ENCODE results near the gene ALK.

DNA sequence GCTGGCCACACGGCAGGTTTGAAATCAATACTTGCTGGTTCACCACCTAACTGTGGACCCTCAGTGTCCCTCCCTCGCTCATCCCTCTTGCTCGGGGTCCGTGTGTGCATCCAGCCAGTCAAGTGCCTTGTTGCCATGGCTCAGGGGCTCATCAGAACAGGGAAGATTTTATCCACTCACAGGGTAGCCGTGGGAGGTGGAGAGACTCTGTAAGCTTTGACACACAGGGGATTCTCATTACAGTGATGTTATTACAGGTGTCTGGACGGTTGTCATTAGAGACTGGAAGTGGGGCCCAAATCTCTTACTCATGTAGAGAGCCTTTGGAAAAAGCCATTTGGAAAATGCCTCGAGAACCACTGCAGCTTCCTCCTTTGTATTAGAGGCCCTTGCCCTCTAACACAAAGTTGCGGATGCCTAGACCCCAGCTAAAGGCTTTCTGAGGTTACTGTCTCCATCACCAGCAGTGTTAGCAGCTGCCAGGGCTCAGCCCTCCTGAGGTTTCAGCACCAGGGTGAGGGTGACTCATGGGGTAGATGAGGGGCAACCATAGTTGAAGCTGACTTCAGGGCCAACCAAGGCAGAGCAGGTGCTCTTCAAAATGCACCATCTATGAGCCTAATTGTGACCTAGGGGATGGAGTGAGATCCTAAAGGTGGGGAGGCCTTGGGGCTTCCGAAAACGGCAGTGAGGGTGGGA lies 610.6 kb downstream of the ALK start:
- TF ChIP-seq, protein P1, sequence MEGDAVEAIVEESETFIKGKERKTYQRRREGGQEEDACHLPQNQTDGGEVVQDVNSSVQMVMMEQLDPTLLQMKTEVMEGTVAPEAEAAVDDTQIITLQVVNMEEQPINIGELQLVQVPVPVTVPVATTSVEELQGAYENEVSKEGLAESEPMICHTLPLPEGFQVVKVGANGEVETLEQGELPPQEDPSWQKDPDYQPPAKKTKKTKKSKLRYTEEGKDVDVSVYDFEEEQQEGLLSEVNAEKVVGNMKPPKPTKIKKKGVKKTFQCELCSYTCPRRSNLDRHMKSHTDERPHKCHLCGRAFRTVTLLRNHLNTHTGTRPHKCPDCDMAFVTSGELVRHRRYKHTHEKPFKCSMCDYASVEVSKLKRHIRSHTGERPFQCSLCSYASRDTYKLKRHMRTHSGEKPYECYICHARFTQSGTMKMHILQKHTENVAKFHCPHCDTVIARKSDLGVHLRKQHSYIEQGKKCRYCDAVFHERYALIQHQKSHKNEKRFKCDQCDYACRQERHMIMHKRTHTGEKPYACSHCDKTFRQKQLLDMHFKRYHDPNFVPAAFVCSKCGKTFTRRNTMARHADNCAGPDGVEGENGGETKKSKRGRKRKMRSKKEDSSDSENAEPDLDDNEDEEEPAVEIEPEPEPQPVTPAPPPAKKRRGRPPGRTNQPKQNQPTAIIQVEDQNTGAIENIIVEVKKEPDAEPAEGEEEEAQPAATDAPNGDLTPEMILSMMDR (IDR thresholded peaks at IDR 0.05; ENCODE audit: low read depth, low read length), result no peak
- TF ChIP-seq EZH2phosphoT487 (IDR thresholded peaks at IDR 0.05; ENCODE audit: low read depth), result no peak
